Retinal pigment epithelial cell (primary cell): ENCODE data around the gene ALKAL2.

Experiments
- DNase-seq: peaks from one replicate; pipeline ENCODE4 v3.0.0-alpha.2; 2010; ENCODE audit warnings: low read depth
- H3K4me3 ChIP-seq: 2 replicates; pipeline ENCODE4 v1.5.1; 2011; ENCODE audit warnings: mild to moderate bottlenecking, low read length, control low read depth, moderate library complexity
- TF ChIP-seq, protein P1 (sequence below): conservative IDR thresholded peaks from 2 replicates; pipeline ENCODE4 v1.5.1; 2011; ENCODE audit warnings: low read depth, low read length, control low read depth, inconsistent platforms

The ALKAL2 gene

GRCh38 chr2:244547-244946, 43.3 kb downstream of the ALKAL2 start:
- no peak for DNase-seq
- no peak overlapping the region for H3K4me3 ChIP-seq
- TF ChIP-seq, protein P1, sequence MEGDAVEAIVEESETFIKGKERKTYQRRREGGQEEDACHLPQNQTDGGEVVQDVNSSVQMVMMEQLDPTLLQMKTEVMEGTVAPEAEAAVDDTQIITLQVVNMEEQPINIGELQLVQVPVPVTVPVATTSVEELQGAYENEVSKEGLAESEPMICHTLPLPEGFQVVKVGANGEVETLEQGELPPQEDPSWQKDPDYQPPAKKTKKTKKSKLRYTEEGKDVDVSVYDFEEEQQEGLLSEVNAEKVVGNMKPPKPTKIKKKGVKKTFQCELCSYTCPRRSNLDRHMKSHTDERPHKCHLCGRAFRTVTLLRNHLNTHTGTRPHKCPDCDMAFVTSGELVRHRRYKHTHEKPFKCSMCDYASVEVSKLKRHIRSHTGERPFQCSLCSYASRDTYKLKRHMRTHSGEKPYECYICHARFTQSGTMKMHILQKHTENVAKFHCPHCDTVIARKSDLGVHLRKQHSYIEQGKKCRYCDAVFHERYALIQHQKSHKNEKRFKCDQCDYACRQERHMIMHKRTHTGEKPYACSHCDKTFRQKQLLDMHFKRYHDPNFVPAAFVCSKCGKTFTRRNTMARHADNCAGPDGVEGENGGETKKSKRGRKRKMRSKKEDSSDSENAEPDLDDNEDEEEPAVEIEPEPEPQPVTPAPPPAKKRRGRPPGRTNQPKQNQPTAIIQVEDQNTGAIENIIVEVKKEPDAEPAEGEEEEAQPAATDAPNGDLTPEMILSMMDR: no peak

- H3K4me3 ChIP-seq: no peak overlapping the region
- no peak for DNase-seq
- TF ChIP-seq, protein P1: no peak
Measured at GRCh38 chr2:238869-239268, 49.0 kb downstream of the ALKAL2 start.

GRCh38 chr2:238431-238830, 49.5 kb downstream of the ALKAL2 start:
- no peak for DNase-seq
- TF ChIP-seq, protein P1: no peak
- H3K4me3 ChIP-seq: no peak overlapping the region

- no peak overlapping the region for H3K4me3 ChIP-seq
- no peak for DNase-seq
- TF ChIP-seq, protein P1: no peak
Measured at GRCh38 chr2:237878-238277, 50.0 kb downstream of the ALKAL2 start.

DNA sequence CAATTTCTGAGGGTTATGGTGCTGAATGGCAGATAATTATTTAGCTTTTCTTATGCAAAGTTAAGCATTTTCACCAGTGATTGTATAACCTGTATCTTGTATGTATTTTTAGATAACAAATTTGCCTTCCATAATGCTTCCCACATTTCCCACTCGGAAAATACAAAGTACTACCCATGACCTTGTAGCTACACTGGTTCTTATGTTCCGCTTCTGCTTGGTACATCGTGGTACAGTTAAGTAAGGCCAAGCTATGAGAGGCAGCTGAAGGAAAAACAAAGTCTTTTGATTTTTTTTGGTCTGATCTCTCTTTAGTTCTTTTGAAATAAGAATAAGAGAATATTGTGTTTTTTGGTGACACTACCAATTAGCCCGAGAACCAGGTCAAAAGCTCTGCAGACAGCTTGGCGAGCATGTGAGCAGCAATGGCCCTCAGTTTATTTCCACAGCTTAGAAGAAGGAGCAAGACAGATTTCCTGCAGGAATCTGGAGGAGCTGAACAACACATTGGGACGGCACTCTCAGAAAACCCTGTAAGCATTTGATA, 50.8 kb downstream of the ALKAL2 start:
- no peak for DNase-seq
- TF ChIP-seq, protein P1: no peak
- H3K4me3 ChIP-seq: no peak overlapping the region

DNA sequence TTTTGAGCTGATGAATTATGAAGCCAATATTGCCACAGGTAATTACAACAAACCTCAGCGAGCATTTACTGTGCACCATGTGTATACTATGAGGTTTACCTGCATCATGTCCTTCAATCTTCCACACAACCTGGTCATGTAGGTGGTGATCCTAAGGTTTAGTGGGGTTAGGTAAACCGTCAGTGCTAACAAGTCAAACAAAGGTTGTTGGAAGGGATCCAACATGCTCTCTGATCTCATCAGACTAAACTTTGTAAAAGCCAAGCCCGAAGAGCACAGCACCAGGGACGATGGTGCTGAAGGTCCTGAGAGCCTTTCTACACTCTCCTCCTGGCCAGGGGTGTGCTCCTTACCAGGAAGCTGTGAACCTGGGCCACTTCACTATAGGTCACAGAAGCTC, 53.5 kb downstream of the ALKAL2 start:
- H3K4me3 ChIP-seq: no peak overlapping the region
- no peak for DNase-seq
- TF ChIP-seq, protein P1: no peak

DNA sequence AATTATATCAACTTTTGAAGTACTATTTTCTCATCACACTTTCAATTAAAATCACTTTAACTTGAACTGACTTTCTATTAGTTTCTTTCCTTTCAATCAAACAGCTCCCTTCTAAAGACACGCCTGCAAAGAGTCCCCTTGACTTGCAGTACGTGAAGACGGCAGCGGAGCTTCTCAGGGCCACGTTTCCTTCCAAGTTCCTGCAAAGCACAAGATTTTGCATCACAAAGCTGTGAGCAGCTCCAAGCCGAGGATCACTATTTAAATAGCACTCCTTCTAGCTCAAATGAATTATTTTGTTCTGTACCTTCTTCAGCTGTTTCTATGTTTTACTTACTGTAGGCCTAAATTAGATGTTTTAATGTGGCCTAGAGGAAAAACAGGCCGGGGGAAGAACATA, 54.9 kb downstream of the ALKAL2 start:
- no peak for DNase-seq
- H3K4me3 ChIP-seq: no peak overlapping the region
- TF ChIP-seq, protein P1: no peak
